HepG2 (cell line): Measurements from ENCODE around the gene PDZD2. TPM values are rescaled to one million over a fixed set of nuclear protein-coding genes. Genes with fewer than 3 reads are reported as not detected.

Experiments
- ATAC-seq: fragments of 200-7000 bp; cut with Tn5 transposase; 3 replicates; pipeline ENCODE4 v1.9.1; 2020; ENCODE audit warnings: mild to moderate bottlenecking, moderate library complexity
- BruUV-seq: library from RNA; stranded (reverse); fragments of 400-500 nt; replicated peaks from 2 replicates; lab custom pipeline; 2021; lab: Mats Ljungman, UMichigan
- CTCF ChIA-PET: fragments of 300-600 bp; formaldehyde crosslinking; extraction: SDS; loops from one replicate; lab custom pipeline; 2021; ENCODE audit warnings: low total read pairs, inconsistent platforms, low intra/inter-chr PET ratio; lab: Yijun Ruan, JAX
- POLR2A ChIA-PET: fragments of 350-600 bp; sonication (Branson Sonifier 250); formaldehyde crosslinking; loops from one replicate; lab custom pipeline; 2020; ENCODE audit warnings: antibody characterized with exemption, inconsistent platforms; lab: Yijun Ruan, JAX
- DNase-seq: peaks from one replicate; pipeline ENCODE4 v3.0.0-alpha.2; 2015; ENCODE audit warnings: low spot score
- FAIRE-seq: peaks from 3 replicates; lab custom pipeline; 2011; peaks lifted over from hg19 to GRCh38; lab: Jason Lieb, UNC
- H2AFZ ChIP-seq: one replicate; pipeline ENCODE4 v1.6.1; 2011; ENCODE audit warnings: low read length, inconsistent platforms
- H3K27ac ChIP-seq: fragments of 300-600 bp; 3 replicates; pipeline ENCODE4 v1.8.0; 2011; ENCODE audit warnings: mixed run types, mild to moderate bottlenecking, mixed read lengths, low read length, inconsistent platforms; ENCODE audit not compliant: insufficient read depth; ENCODE audit errors: extremely low read length
- H3K27me3 ChIP-seq, 2 experiments: fragments of 200-600 bp in 1 of 2; 2 replicates in 1 of 2; 3 replicates in 1 of 2; pipeline versions ENCODE4 v1.6.0 to v1.8.0; 2011; ENCODE audit warnings: low read length in 2 of 2, mild to moderate bottlenecking in 2 of 2, moderate library complexity in 2 of 2, inconsistent platforms in 1 of 2; ENCODE audit not compliant: insufficient read depth in 2 of 2, control insufficient read depth in 1 of 2
- H3K36me3 ChIP-seq, 2 experiments: fragments of 200-600 bp in 1 of 2; replicated peaks in 1 of 2; 2 replicates in 1 of 2; 3 replicates in 1 of 2; pipeline versions ENCODE4 v1.5.1 to v1.8.0; 2011; ENCODE audit warnings: low read length in 2 of 2, inconsistent platforms in 1 of 2; ENCODE audit not compliant: insufficient read depth in 2 of 2, control insufficient read depth in 1 of 2
- H3K4me1 ChIP-seq: 2 replicates; pipeline ENCODE4 v1.5.1; 2012; ENCODE audit warnings: low read length, inconsistent platforms; ENCODE audit not compliant: insufficient read depth
- H3K4me2 ChIP-seq: 2 replicates; pipeline ENCODE4 v1.6.0; 2011; ENCODE audit warnings: low read depth, low read length, inconsistent platforms
- H3K4me3 ChIP-seq, 3 experiments: fragments of 200-600 bp in 1 of 3; sonication (generic), shearing (Covaris generic) in 1 of 3; replicated peaks in 1 of 3; 2 replicates each; pipeline ENCODE4 v1.5.1; 2011 to 2016; ENCODE audit warnings: low read length in 3 of 3, inconsistent platforms in 2 of 3, low read depth in 2 of 3, mild to moderate bottlenecking in 2 of 3, control low read depth in 1 of 3, mixed read lengths in 1 of 3; ENCODE audit not compliant: insufficient read depth in 1 of 3
- H3K79me2 ChIP-seq: one replicate; pipeline ENCODE4 v1.6.1; 2011; ENCODE audit warnings: low read length, inconsistent platforms; ENCODE audit not compliant: insufficient read depth
- H3K9ac ChIP-seq: 2 replicates; pipeline ENCODE4 v1.6.0; 2011; ENCODE audit warnings: mild to moderate bottlenecking, low read depth, low read length, inconsistent platforms; ENCODE audit not compliant: insufficient read depth
- H3K9me3 ChIP-seq: 2 replicates; pipeline ENCODE4 v1.5.1; 2012; ENCODE audit warnings: mild to moderate bottlenecking, low read length
- H4K20me1 ChIP-seq: 2 replicates; pipeline ENCODE4 v1.6.0; 2011; ENCODE audit warnings: inconsistent platforms, mild to moderate bottlenecking, low read length, moderate library complexity; ENCODE audit not compliant: insufficient read depth
- ARNTL ChIP-seq: sonication (generic); formaldehyde crosslinking; IDR thresholded peaks from 2 replicates; pipeline ENCODE4 v1.4.0; 2020; ENCODE audit warnings: mild to moderate bottlenecking, missing genetic modification reagents
- CHD4 ChIP-seq: fragments of 200-600 bp; sonication (generic); IDR thresholded peaks from 2 replicates; pipeline ENCODE4 v1.7.0; 2017; ENCODE audit warnings: mild to moderate bottlenecking, low read length, borderline replicate concordance
- HOXA5 ChIP-seq: sonication (generic); formaldehyde crosslinking; IDR thresholded peaks from 2 replicates; pipeline ENCODE4 v1.4.0; 2020; ENCODE audit warnings: missing genetic modification reagents
- MEIS2 ChIP-seq: sonication (generic); formaldehyde crosslinking; IDR thresholded peaks from 2 replicates; pipeline ENCODE4 v1.9.0; 2021; ENCODE audit warnings: mild to moderate bottlenecking, missing genetic modification reagents
- NR2F6 ChIP-seq, 2 experiments: IDR thresholded peaks; 2 replicates each; pipeline ENCODE4 v1.6.1; 2016; ENCODE audit warnings: antibody characterized with exemption in 1 of 2, mild to moderate bottlenecking in 1 of 2
- SATB2 ChIP-seq: sonication (generic); formaldehyde crosslinking; IDR thresholded peaks from 2 replicates; pipeline ENCODE4 v1.5.0; 2020; ENCODE audit warnings: missing genetic modification reagents
- SMARCC2 ChIP-seq: fragments of 450-650 bp; IDR thresholded peaks from 2 replicates; pipeline ENCODE4 v1.6.1; 2017; ENCODE audit warnings: antibody characterized with exemption, mild to moderate bottlenecking
- TBX3 ChIP-seq: fragments of 450-650 bp; IDR thresholded peaks from 2 replicates; pipeline ENCODE4 v1.6.1; 2017; ENCODE audit warnings: antibody characterized with exemption, mild to moderate bottlenecking, inconsistent platforms, borderline replicate concordance
- ZNF260 ChIP-seq: sonication (generic); formaldehyde crosslinking; IDR thresholded peaks from 2 replicates; pipeline ENCODE4 v1.4.0; 2020; ENCODE audit warnings: missing genetic modification reagents, low read depth, mild to moderate bottlenecking, borderline replicate concordance
- ZNF44 ChIP-seq: sonication (generic); formaldehyde crosslinking; IDR thresholded peaks from 2 replicates; pipeline ENCODE4 v1.5.1; 2020; ENCODE audit warnings: mild to moderate bottlenecking, missing genetic modification reagents
- ZNF713 ChIP-seq: sonication (generic); formaldehyde crosslinking; IDR thresholded peaks from 2 replicates; pipeline ENCODE4 v1.4.0; 2020; ENCODE audit warnings: mild to moderate bottlenecking, missing genetic modification reagents
- ZNF879 ChIP-seq: sonication (generic); formaldehyde crosslinking; IDR thresholded peaks from 2 replicates; pipeline ENCODE4 v1.8.1; 2023; ENCODE audit warnings: missing genetic modification reagents
- WGBS: methylation state at CpG from one replicate; pipeline ENCODE4 v1.1.6; 2017; ENCODE audit warnings: low lambda C conversion rate; 5-methylcytosine and 5-hydroxymethylcytosine counted together
- in situ Hi-C: cut with HindIII; loops from 2 replicates; pipeline ENCODE4 v1.10.0; 2017; ENCODE audit warnings: low pct_unique_long_range_greater_than_20kb; ENCODE audit not compliant: extremely low pct_ligation_motif_present
- intact Hi-C: fragments of 100-400 bp; cut with micrococcal nuclease; formaldehyde crosslinking; loops from one replicate; pipeline ENCODE4 v1.10.0; 2022; ENCODE audit not compliant: unreplicated experiment
- polyA plus RNA-seq, 8 experiments: library from polyadenylated mRNA; depleted of rRNA in 3 of 8; stranded (reverse) in 7 of 8; unstranded in 1 of 8; fragments of >200 nt; fragmentation: Illumina TruSeq in 4 of 8; extraction: Trizol in 4 of 8; gene quantifications; 2 replicates each; pipeline versions ENCODE4 v1.2.1 to v1.2.3, GENCODE V29; 2011 to 2016; ENCODE audit warnings: low read depth in 4 of 8, missing spikeins in 1 of 8, mixed read lengths in 1 of 8; ENCODE audit not compliant: insufficient read depth in 1 of 8
- total RNA-seq, 5 experiments: library from RNA; depleted of rRNA; stranded (reverse); fragments of >200 nt; fragmentation: Illumina TruSeq; extraction: Trizol; gene quantifications; 2 replicates each; pipeline ENCODE4 v1.2.3, GENCODE V29; 2016; ENCODE audit warnings: low read depth in 1 of 5
- TF ChIP-seq, protein P1 (sequence below): sonication (generic); formaldehyde crosslinking; IDR thresholded peaks from 2 replicates; pipeline ENCODE4 v1.4.0; 2020; ENCODE audit warnings: missing genetic modification reagents, borderline replicate concordance
- TF ChIP-seq, protein P2 (sequence below): sonication (generic); formaldehyde crosslinking; IDR thresholded peaks from 2 replicates; pipeline ENCODE4 v1.5.1; 2020; ENCODE audit warnings: missing genetic modification reagents, mild to moderate bottlenecking, borderline replicate concordance

The PDZD2 gene
- total and polyA plus RNA-seq, 2 of the 13 experiments (the other 11 are each of a cell fraction or from before 2014, with no cell fraction given), result 0.04 TPM; not detected in 1

DNA sequence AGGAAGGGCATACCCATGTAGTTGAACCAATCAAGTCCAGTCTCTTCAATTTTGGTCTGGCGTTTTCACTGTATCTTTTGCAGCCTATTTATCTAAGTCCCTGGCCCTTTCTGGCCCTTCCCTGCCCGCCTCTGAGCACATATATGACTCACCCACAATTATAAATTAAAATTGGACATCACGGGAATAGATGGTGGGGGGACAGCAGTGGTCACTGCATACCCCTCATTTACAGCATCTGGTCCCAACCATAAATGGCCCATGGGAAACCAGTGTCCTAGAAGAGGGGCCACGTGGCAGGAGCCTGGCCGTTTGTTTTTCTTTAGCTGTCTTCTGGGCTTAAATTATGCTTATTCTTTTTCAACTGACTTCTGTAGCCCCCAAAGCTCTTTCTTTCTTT, 69.2 kb downstream of the PDZD2 start (continued):
- TF ChIP-seq, protein P1, sequence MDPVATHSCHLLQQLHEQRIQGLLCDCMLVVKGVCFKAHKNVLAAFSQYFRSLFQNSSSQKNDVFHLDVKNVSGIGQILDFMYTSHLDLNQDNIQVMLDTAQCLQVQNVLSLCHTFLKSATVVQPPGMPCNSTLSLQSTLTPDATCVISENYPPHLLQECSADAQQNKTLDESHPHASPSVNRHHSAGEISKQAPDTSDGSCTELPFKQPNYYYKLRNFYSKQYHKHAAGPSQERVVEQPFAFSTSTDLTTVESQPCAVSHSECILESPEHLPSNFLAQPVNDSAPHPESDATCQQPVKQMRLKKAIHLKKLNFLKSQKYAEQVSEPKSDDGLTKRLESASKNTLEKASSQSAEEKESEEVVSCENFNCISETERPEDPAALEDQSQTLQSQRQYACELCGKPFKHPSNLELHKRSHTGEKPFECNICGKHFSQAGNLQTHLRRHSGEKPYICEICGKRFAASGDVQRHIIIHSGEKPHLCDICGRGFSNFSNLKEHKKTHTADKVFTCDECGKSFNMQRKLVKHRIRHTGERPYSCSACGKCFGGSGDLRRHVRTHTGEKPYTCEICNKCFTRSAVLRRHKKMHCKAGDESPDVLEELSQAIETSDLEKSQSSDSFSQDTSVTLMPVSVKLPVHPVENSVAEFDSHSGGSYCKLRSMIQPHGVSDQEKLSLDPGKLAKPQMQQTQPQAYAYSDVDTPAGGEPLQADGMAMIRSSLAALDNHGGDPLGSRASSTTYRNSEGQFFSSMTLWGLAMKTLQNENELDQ (CRISPR knock-in tag), result no peak
- TF ChIP-seq MEIS2 (CRISPR knock-in tag), result no peak
- TF ChIP-seq ZNF44 (CRISPR knock-in tag), result no peak
- no peak for TF ChIP-seq ZNF713 (CRISPR knock-in tag)
- no peak for TF ChIP-seq TBX3

DNA sequence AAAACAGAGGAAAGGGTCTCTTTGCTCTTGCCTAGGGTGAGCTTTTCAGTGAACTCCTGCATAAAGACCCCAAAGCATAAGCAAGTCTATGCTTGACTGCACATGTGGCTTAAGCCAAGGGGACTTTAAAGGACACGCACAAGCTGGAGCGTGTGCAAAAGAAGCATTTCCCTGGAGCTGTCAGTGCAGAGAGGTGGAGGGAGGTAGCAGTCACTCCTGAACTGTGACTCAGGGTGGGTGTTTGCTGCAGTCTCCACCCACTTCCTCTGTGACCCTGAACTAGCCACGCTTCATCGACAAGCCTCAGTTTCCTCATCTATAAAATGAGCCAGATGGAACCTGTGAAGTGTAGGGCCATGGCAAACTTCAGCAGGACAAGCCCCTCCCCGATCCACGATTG, 72.4 kb downstream of the PDZD2 start:
- 41% methylated on average over 3 of the region's 6 CpGs for WGBS
- no peak for ATAC-seq
- in situ Hi-C loops, result no loop called here
- H2AFZ ChIP-seq, result no peak overlapping the region
- TF ChIP-seq ARNTL (CRISPR knock-in tag) (no peak), CHD4 (no peak), HOXA5 (no peak), ZNF260 (CRISPR knock-in tag) (no peak), NR2F6 (IDR thresholded peaks at IDR 0.05) (no peak), NR2F6 (CRISPR knock-in tag; IDR thresholded peaks at IDR 0.05) (no peak), SATB2 (no peak), SMARCC2 (no peak), ZNF879 (CRISPR knock-in tag) (no peak)
- TF ChIP-seq, protein P2, sequence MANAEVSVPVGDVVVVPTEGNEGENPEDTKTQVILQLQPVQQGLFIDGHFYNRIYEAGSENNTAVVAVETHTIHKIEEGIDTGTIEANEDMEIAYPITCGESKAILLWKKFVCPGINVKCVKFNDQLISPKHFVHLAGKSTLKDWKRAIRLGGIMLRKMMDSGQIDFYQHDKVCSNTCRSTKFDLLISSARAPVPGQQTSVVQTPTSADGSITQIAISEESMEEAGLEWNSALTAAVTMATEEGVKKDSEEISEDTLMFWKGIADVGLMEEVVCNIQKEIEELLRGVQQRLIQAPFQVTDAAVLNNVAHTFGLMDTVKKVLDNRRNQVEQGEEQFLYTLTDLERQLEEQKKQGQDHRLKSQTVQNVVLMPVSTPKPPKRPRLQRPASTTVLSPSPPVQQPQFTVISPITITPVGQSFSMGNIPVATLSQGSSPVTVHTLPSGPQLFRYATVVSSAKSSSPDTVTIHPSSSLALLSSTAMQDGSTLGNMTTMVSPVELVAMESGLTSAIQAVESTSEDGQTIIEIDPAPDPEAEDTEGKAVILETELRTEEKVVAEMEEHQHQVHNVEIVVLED (CRISPR knock-in tag), result no peak
- intact Hi-C loops, result no loop called here
- no peak overlapping the region for H3K4me3 ChIP-seq
- POLR2A ChIA-PET, result no interaction called here
- no peak overlapping the region for H3K4me2 ChIP-seq
- no peaks in the 10 kb centered on the region for H3K4me1 ChIP-seq
- no peaks in the 10 kb centered on the region for H3K9me3 ChIP-seq
- no TSS peak for BruUV-seq
- CTCF ChIA-PET, result no interaction called here
- no peaks in the 10 kb centered on the region for H3K79me2 ChIP-seq
- no peaks in the 10 kb centered on the region for H4K20me1 ChIP-seq
- H3K36me3 ChIP-seq, result no peaks in the 10 kb centered on the region
- no peak for FAIRE-seq
- DNase-seq, result no peak
- no peak overlapping the region for H3K27ac ChIP-seq
- peaks cover 0 to 6% of the 10 kb centered on the region in 2 experiments; a peak in 2 of 5 replicates for H3K27me3 ChIP-seq
- H3K9ac ChIP-seq, result no peak overlapping the region
